ENCODE results near the gene TULP4. TPM values are rescaled to one million over a fixed set of nuclear protein-coding genes. Genes with fewer than 3 reads are reported as not detected.
"Not testable (repeated sequence)": the region's sequence is repeated elsewhere in the genome, so short reads cannot be mapped to it uniquely, and the experiment has no call there.

TULP4 gene
- polyA plus RNA-seq, 1 experiment, result 8.0 TPM

- Histone ChIP-seq H3K36me3 (ENCODE audit: control insufficient read depth, insufficient read depth, low read length) (no peaks in the 10 kb centered on the region), H3K4me3 (ENCODE audit: low read depth, low read length) (no peak overlapping the region), H3K27me3 (ENCODE audit: control insufficient read depth, insufficient read depth, low read length) (no peaks in the 10 kb centered on the region)
- no peak for DNase-seq (ENCODE audit: low read depth)
- ChIA-PET CTCF (no interaction called here), POLR2A (no interaction called here)
- TF ChIP-seq CTCF (IDR thresholded peaks at IDR 0.05; ENCODE audit: insufficient read depth, low read depth, low read length), result no peak
Measured at GRCh38 chr6:158347335-158347734, 35.1 kb downstream of the TULP4 start.

GRCh38 chr6:158348737-158349504 lies 36.7 kb downstream of the TULP4 start:
- DNase-seq (ENCODE audit: low read depth), result not testable (repeated sequence)

GRCh38 chr6:158349505-158350275 lies 37.4 kb downstream of the TULP4 start:
- H3K4me3 ChIP-seq (ENCODE audit: low read depth, low read length); CTCF ChIA-PET; H3K36me3 ChIP-seq (ENCODE audit: control insufficient read depth, insufficient read depth, low read length); DNase-seq (ENCODE audit: low read depth); POLR2A ChIA-PET; H3K27me3 ChIP-seq (ENCODE audit: control insufficient read depth, insufficient read depth, low read length): not testable (repeated sequence)

More at GRCh38 chr6:158348737-158349504, 36.7 kb downstream of the TULP4 start:
- H3K4me3 ChIP-seq (ENCODE audit: low read depth, low read length); H3K27me3 ChIP-seq (ENCODE audit: control insufficient read depth, insufficient read depth, low read length); POLR2A ChIA-PET; CTCF ChIA-PET; H3K36me3 ChIP-seq (ENCODE audit: control insufficient read depth, insufficient read depth, low read length): not testable (repeated sequence)

GRCh38 chr6:158350731-158351130 lies 38.5 kb downstream of the TULP4 start:
- CTCF ChIA-PET; H3K27me3 ChIP-seq (ENCODE audit: control insufficient read depth, insufficient read depth, low read length); DNase-seq (ENCODE audit: low read depth); POLR2A ChIA-PET; H3K36me3 ChIP-seq (ENCODE audit: control insufficient read depth, insufficient read depth, low read length); H3K4me3 ChIP-seq (ENCODE audit: low read depth, low read length): not testable (repeated sequence)

GRCh38 chr6:158353883-158354877 lies 41.9 kb downstream of the TULP4 start:
- CTCF ChIA-PET, result no interaction called here
- no peak for DNase-seq (ENCODE audit: low read depth)
- H3K36me3 ChIP-seq (ENCODE audit: control insufficient read depth, insufficient read depth, low read length), result no peaks in the 10 kb centered on the region
- no peaks in the 10 kb centered on the region for H3K27me3 ChIP-seq (ENCODE audit: control insufficient read depth, insufficient read depth, low read length)
- no peak for TF ChIP-seq CTCF (IDR thresholded peaks at IDR 0.05; ENCODE audit: insufficient read depth, low read depth, low read length)
- POLR2A ChIA-PET, result no interaction called here
- no peak overlapping the region for H3K4me3 ChIP-seq (ENCODE audit: low read depth, low read length)

GRCh38 chr6:158356586-158357546 lies 44.6 kb downstream of the TULP4 start:
- H3K4me3 ChIP-seq (ENCODE audit: low read depth, low read length), result no peak overlapping the region
- no peaks in the 10 kb centered on the region for H3K36me3 ChIP-seq (ENCODE audit: control insufficient read depth, insufficient read depth, low read length)
- ChIA-PET CTCF (no interaction called here), POLR2A (no interaction called here)
- H3K27me3 ChIP-seq (ENCODE audit: control insufficient read depth, insufficient read depth, low read length), result no peaks in the 10 kb centered on the region
- TF ChIP-seq CTCF (IDR thresholded peaks at IDR 0.05; ENCODE audit: insufficient read depth, low read depth, low read length), result no peak
- DNase-seq (ENCODE audit: low read depth), result no peak

Measured in BJ (cell line).